DMS 273 (cell line): ENCODE measurements around the gene PHPT1.
"Not testable (repeated sequence)": the region's sequence is repeated elsewhere in the genome, so short reads cannot be mapped to it uniquely, and the experiment has no call there.

Source experiments
- DNase-seq: peaks from one replicate; lab custom pipeline; 2025; ENCODE audit not compliant: unreplicated experiment; lab: John Stamatoyannopoulos, UW

PHPT1 gene

GRCh38 chr9:136849038-136849959 lies at the start of gene PHPT1:
Gene PHPT1 (plus strand): TSS chr9:136849409. CDS start chr9:136849431, 22 bp downstream.
- DNase-seq = peak; percentile 99

- DNase-seq = peak; percentile 88
These were observed 49.2 kb upstream of the PHPT1 start for GRCh38 chr9:136799854-136800657.

GRCh38 chr9:136802321-136802720 lies 46.9 kb upstream of the PHPT1 start:
- no peak for DNase-seq

GRCh38 chr9:136803009-136803550 lies 46.1 kb upstream of the PHPT1 start:
- not testable (repeated sequence) for DNase-seq

- DNase-seq = peak; percentile 45
These were observed 45.4 kb upstream of the PHPT1 start for GRCh38 chr9:136803551-136804508.

- DNase-seq = no peak
These were observed 44.6 kb upstream of the PHPT1 start for GRCh38 chr9:136804509-136805206.

GRCh38 chr9:136805207-136805740 lies 43.9 kb upstream of the PHPT1 start:
- DNase-seq = no peak

GRCh38 chr9:136806067-136806466 lies 43.1 kb upstream of the PHPT1 start:
- DNase-seq = no peak

GRCh38 chr9:136806631-136807201 lies 42.5 kb upstream of the PHPT1 start:
- DNase-seq = no peak

GRCh38 chr9:136807281-136808074 lies 41.7 kb upstream of the PHPT1 start, which contains the start of gene RABL6:
Gene RABL6 (plus strand): TSS chr9:136807948. CDS start chr9:136808197, 249 bp downstream.
- DNase-seq = peak; percentile 91

GRCh38 chr9:136808075-136808805 lies 41.0 kb upstream of the PHPT1 start:
- DNase-seq = peak; percentile 70

GRCh38 chr9:136808806-136809158 lies 40.4 kb upstream of the PHPT1 start:
- peak; percentile 60 for DNase-seq

GRCh38 chr9:136814725-136815421 lies 34.3 kb upstream of the PHPT1 start:
- DNase-seq = no peak

GRCh38 chr9:136815422-136815782 lies 33.8 kb upstream of the PHPT1 start:
- DNase-seq = no peak

- no peak for DNase-seq
These were observed 28.0 kb upstream of the PHPT1 start for GRCh38 chr9:136820971-136821825.

GRCh38 chr9:136821826-136822544 lies 27.2 kb upstream of the PHPT1 start:
- no peak for DNase-seq
